HuH-7 (cell line): ENCODE measurements around the gene GALR3.

Experiments
- DNase-seq: peaks from one replicate; pipeline ENCODE4 v3.0.0; 2011; ENCODE audit warnings: low spot score

GALR3 gene

GRCh38 chr22:37870273-37870672, 47.1 kb downstream of the GALR3 start:
- DNase-seq, result no peak
